OCI-LY1 (cell line): ENCODE measurements around the gene CACNA2D1.

Source experiments
- H2AFZ ChIP-seq: fragments of 200-600 bp; sonication (generic), shearing (Covaris generic); 2 replicates; pipeline ENCODE4 v1.6.0; 2014; ENCODE audit warnings: antibody characterized with exemption, mild to moderate bottlenecking, low read length
- H3F3A ChIP-seq: fragments of 200-600 bp; sonication (generic), shearing (Covaris generic); 2 replicates; pipeline ENCODE4 v1.6.0; 2014; ENCODE audit warnings: mild to moderate bottlenecking, antibody characterized with exemption, low read length, moderate library complexity; ENCODE audit not compliant: insufficient read depth
- H3K27ac ChIP-seq: fragments of 200-600 bp; sonication (generic); 2 replicates; pipeline ENCODE4 v1.5.1; 2014; ENCODE audit warnings: low read length, mixed run types, mild to moderate bottlenecking, low read depth; ENCODE audit not compliant: poor library complexity, severe bottlenecking
- H3K27me3 ChIP-seq: fragments of 200-600 bp; sonication (generic); 2 replicates; pipeline ENCODE4 v1.6.0; 2014; ENCODE audit warnings: antibody characterized with exemption, mild to moderate bottlenecking, low read length, moderate library complexity; ENCODE audit not compliant: insufficient read depth
- H3K36me3 ChIP-seq: fragments of 200-600 bp; sonication (generic); 2 replicates; pipeline ENCODE4 v1.6.1; 2014; ENCODE audit warnings: mild to moderate bottlenecking, antibody characterized with exemption, low read length, moderate library complexity, mixed read lengths; ENCODE audit not compliant: insufficient read depth
- H3K4me1 ChIP-seq: fragments of 200-600 bp; sonication (generic); 2 replicates; pipeline ENCODE4 v1.5.1; 2014; ENCODE audit warnings: mild to moderate bottlenecking, low read length, moderate library complexity; ENCODE audit not compliant: insufficient read depth, severe bottlenecking
- H3K4me2 ChIP-seq: fragments of 200-600 bp; sonication (generic), shearing (Covaris generic); 2 replicates; pipeline ENCODE4 v1.6.1; 2014; ENCODE audit warnings: low read length
- H3K4me3 ChIP-seq: fragments of 200-600 bp; sonication (generic); 2 replicates; pipeline ENCODE4 v1.5.1; 2014; ENCODE audit warnings: low read length, low read depth, mild to moderate bottlenecking, mixed read lengths; ENCODE audit not compliant: poor library complexity, severe bottlenecking
- H3K79me2 ChIP-seq: fragments of 200-600 bp; shearing (Covaris generic); 2 replicates; pipeline ENCODE4 v1.6.1; 2016; ENCODE audit warnings: mixed run types, low read length, mixed read lengths; ENCODE audit not compliant: insufficient read depth
- H3K9ac ChIP-seq: fragments of 200-600 bp; sonication (generic), shearing (Covaris generic); 2 replicates; pipeline ENCODE4 v1.6.1; 2014; ENCODE audit warnings: mild to moderate bottlenecking, low read length, mixed read lengths
- H3K9me2 ChIP-seq: fragments of 200-600 bp; sonication (generic), shearing (Covaris generic); 2 replicates; pipeline ENCODE4 v1.6.1; 2014; ENCODE audit warnings: low read depth, mild to moderate bottlenecking, low read length, mixed read lengths
- H3K9me3 ChIP-seq: fragments of 200-600 bp; shearing (Covaris generic); 2 replicates; pipeline ENCODE4 v1.6.1; 2014; ENCODE audit warnings: low read length, mixed read lengths
- H4K20me1 ChIP-seq: fragments of 200-600 bp; sonication (generic), shearing (Covaris generic); 2 replicates; pipeline ENCODE4 v1.6.0; 2016; ENCODE audit warnings: mild to moderate bottlenecking, low read length; ENCODE audit not compliant: insufficient read depth
- EZH2 ChIP-seq: fragments of 200-600 bp; sonication (generic), shearing (Covaris generic); IDR thresholded peaks from 2 replicates; pipeline ENCODE4 v1.8.0; 2017; ENCODE audit warnings: borderline replicate concordance, mixed run types, mild to moderate bottlenecking, antibody characterized with exemption, low read length, moderate library complexity, mixed read lengths
- TF ChIP-seq, protein P1 (sequence below): fragments of 200-600 bp; sonication (generic), shearing (Covaris generic); IDR thresholded peaks from 2 replicates; pipeline ENCODE4 v1.5.1; 2017; ENCODE audit warnings: mild to moderate bottlenecking, antibody characterized with exemption, low read length, moderate library complexity, mixed read lengths

CACNA2D1 gene

DNA sequence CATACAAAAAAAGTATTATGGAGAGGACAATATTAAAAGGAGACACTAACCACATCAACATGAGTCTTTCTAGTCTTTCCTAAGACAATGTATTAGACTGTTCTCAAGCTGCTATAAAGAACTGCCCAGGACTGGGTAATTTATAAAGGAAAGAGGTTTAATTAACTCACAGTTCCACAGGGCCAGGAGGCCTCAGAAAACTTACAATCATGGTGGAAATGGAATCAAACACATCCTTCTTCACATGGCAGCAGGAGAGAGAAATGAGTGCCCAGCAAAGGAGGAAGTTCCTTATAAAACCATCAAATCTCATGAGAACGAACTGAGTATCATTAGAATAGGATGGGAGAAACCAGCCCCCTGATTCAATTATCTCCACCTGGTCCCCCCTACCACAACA is 25.7 kb downstream of the CACNA2D1 start:
- Histone ChIP-seq H3K4me3 (no peak overlapping the region), H3K4me2 (no peak overlapping the region), H3K4me1 (no peaks in the 10 kb centered on the region), H3K36me3 (no peaks in the 10 kb centered on the region), H3K9me3 (no peaks in the 10 kb centered on the region), H3F3A (no peaks in the 10 kb centered on the region), H3K9me2 (no peaks in the 10 kb centered on the region), H3K79me2 (no peaks in the 10 kb centered on the region), H3K27me3 (no peaks in the 10 kb centered on the region), H3K27ac (no peak overlapping the region), H2AFZ (no peak overlapping the region), H3K9ac (no peak overlapping the region), H4K20me1 (no peaks in the 10 kb centered on the region)
- TF ChIP-seq, protein P1, sequence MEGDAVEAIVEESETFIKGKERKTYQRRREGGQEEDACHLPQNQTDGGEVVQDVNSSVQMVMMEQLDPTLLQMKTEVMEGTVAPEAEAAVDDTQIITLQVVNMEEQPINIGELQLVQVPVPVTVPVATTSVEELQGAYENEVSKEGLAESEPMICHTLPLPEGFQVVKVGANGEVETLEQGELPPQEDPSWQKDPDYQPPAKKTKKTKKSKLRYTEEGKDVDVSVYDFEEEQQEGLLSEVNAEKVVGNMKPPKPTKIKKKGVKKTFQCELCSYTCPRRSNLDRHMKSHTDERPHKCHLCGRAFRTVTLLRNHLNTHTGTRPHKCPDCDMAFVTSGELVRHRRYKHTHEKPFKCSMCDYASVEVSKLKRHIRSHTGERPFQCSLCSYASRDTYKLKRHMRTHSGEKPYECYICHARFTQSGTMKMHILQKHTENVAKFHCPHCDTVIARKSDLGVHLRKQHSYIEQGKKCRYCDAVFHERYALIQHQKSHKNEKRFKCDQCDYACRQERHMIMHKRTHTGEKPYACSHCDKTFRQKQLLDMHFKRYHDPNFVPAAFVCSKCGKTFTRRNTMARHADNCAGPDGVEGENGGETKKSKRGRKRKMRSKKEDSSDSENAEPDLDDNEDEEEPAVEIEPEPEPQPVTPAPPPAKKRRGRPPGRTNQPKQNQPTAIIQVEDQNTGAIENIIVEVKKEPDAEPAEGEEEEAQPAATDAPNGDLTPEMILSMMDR, result no peak
- TF ChIP-seq EZH2, result no peak

DNA sequence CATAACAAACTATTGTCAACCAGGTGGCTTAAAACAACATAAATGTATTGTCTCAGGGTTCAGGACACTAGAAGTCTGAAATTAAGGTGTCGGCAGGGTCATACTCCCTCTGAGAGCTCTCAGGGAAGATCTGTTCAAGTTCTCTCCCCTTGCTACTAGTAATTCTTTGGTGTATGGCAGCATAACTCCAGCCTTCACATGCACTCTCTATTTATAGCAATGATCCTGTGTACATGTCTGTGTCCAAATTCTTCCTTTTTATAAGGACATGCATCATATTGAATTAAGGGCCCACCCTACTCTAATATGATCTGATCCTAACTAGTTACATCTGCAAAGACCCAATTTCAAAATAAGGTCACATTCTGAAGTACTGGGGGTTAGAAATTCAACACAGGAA is 27.2 kb downstream of the CACNA2D1 start:
- no peak overlapping the region for H3K4me3 ChIP-seq
- no peaks in the 10 kb centered on the region for H3K9me3 ChIP-seq
- no peaks in the 10 kb centered on the region for H3K27me3 ChIP-seq
- no peaks in the 10 kb centered on the region for H3K4me1 ChIP-seq
- no peak for TF ChIP-seq EZH2
- TF ChIP-seq, protein P1, result no peak
- H3K9me2 ChIP-seq, result no peaks in the 10 kb centered on the region
- H3K27ac ChIP-seq, result no peak overlapping the region
- H3K9ac ChIP-seq, result no peak overlapping the region
- no peaks in the 10 kb centered on the region for H4K20me1 ChIP-seq
- no peaks in the 10 kb centered on the region for H3K36me3 ChIP-seq
- H3K4me2 ChIP-seq, result no peak overlapping the region
- no peaks in the 10 kb centered on the region for H3F3A ChIP-seq
- no peak overlapping the region for H2AFZ ChIP-seq
- H3K79me2 ChIP-seq, result no peaks in the 10 kb centered on the region

- no peak overlapping the region for H3K27ac ChIP-seq
Observed at GRCh38 chr7:82414389-82414788, 29.2 kb downstream of the CACNA2D1 start.

More at GRCh38 chr7:82414389-82414788, 29.2 kb downstream of the CACNA2D1 start:
- no peak overlapping the region for H3K4me3 ChIP-seq
- no peak overlapping the region for H2AFZ ChIP-seq
- TF ChIP-seq, protein P1, result no peak
- no peak for TF ChIP-seq EZH2
- H3K4me2 ChIP-seq, result no peak overlapping the region
- H3K9me2 ChIP-seq, result no peaks in the 10 kb centered on the region
- no peaks in the 10 kb centered on the region for H3F3A ChIP-seq
- no peak overlapping the region for H3K9ac ChIP-seq
- H3K4me1 ChIP-seq, result no peaks in the 10 kb centered on the region
- no peaks in the 10 kb centered on the region for H3K36me3 ChIP-seq
- no peaks in the 10 kb centered on the region for H3K79me2 ChIP-seq
- H4K20me1 ChIP-seq, result no peaks in the 10 kb centered on the region
- no peaks in the 10 kb centered on the region for H3K9me3 ChIP-seq
- H3K27me3 ChIP-seq, result no peaks in the 10 kb centered on the region
